ENCODE results near the gene ZNF280A. TPM values are rescaled to one million over a fixed set of nuclear protein-coding genes. Genes with fewer than 3 reads are reported as not detected.

Gene ZNF280A
- total and polyA plus RNA-seq, 8 donors = not detected

- Histone ChIP-seq H3K4me3 (no peak overlapping the region), H3K9me3 (peaks cover 3 to 8% (median 4%) of the 10 kb centered on the region in 4 donors), H3K4me1 (no peaks in the 10 kb centered on the region), H3K36me3 (no peaks in the 10 kb centered on the region), H3K27ac (no peak overlapping the region), H3K27me3 (peaks cover 0 to 29% (median 0%) of the 10 kb centered on the region in 3 donors)
- TF ChIP-seq POLR2A (IDR thresholded peaks at IDR 0.05) = no peak
- no peak for TF ChIP-seq POLR2AphosphoS5 (IDR thresholded peaks at IDR 0.05)
- no peak for TF ChIP-seq EP300 (IDR thresholded peaks at IDR 0.05)
- TF ChIP-seq CTCF (IDR thresholded peaks at IDR 0.05) = no peak
- no peak for DNase-seq
- 70 to 86% (median 78%) methylated on average over 6 of the region's 6 CpGs for WGBS, 5 donors
- intact Hi-C loops (cut with DNase I; ENCODE audit: low total_unique reads) = no loop called here
Measured at GRCh38 chr22:22536515-22536914, 16.4 kb upstream of the ZNF280A start.

GRCh38 chr22:22535662-22536061 is 15.6 kb upstream of the ZNF280A start:
- intact Hi-C loops (cut with DNase I; ENCODE audit: low total_unique reads) = no loop called here
- Histone ChIP-seq H3K4me1 (no peaks in the 10 kb centered on the region), H3K27ac (no peak overlapping the region), H3K36me3 (no peaks in the 10 kb centered on the region), H3K27me3 (peaks cover 0 to 21% (median 0%) of the 10 kb centered on the region in 3 donors), H3K9me3 (peaks cover 3 to 8% (median 4%) of the 10 kb centered on the region in 4 donors), H3K4me3 (no peak overlapping the region)
- no peak for DNase-seq
- TF ChIP-seq POLR2A (IDR thresholded peaks at IDR 0.05) (no peak), POLR2AphosphoS5 (IDR thresholded peaks at IDR 0.05) (no peak), CTCF (IDR thresholded peaks at IDR 0.05) (no peak), EP300 (IDR thresholded peaks at IDR 0.05) (no peak)
- 79 to 85% (median 80%) methylated on average over 3 of the region's 3 CpGs for WGBS, 5 donors

- TF ChIP-seq POLR2A (IDR thresholded peaks at IDR 0.05) (no peak), CTCF (IDR thresholded peaks at IDR 0.05) (no peak), EP300 (IDR thresholded peaks at IDR 0.05) (no peak), POLR2AphosphoS5 (IDR thresholded peaks at IDR 0.05) (no peak)
- intact Hi-C loops (cut with DNase I; ENCODE audit: low total_unique reads) = no loop called here
- Histone ChIP-seq H3K36me3 (no peaks in the 10 kb centered on the region), H3K4me3 (no peak overlapping the region), H3K27ac (no peak overlapping the region), H3K27me3 (peaks cover 0 to 18% (median 0%) of the 10 kb centered on the region in 3 donors), H3K9me3 (peaks cover 0 to 2% (median 0%) of the 10 kb centered on the region in 4 donors), H3K4me1 (no peaks in the 10 kb centered on the region)
- DNase-seq = no peak
- 79 to 88% (median 84%) methylated on average over 9 of the region's 9 CpGs for WGBS, 5 donors
Measured at GRCh38 chr22:22534604-22535415, 14.7 kb upstream of the ZNF280A start.

- no peak for DNase-seq
- 68 to 73% (median 69%) methylated on average over 5 of the region's 5 CpGs for WGBS, 5 donors
Measured at GRCh38 chr22:22533863-22534262, 13.8 kb upstream of the ZNF280A start.

More at GRCh38 chr22:22533863-22534262, 13.8 kb upstream of the ZNF280A start:
- TF ChIP-seq EP300 (IDR thresholded peaks at IDR 0.05) = no peak
- TF ChIP-seq POLR2AphosphoS5 (IDR thresholded peaks at IDR 0.05) = no peak
- no peak for TF ChIP-seq CTCF (IDR thresholded peaks at IDR 0.05)
- TF ChIP-seq POLR2A (IDR thresholded peaks at IDR 0.05) = no peak
- H3K36me3 ChIP-seq = no peaks in the 10 kb centered on the region
- intact Hi-C loops (cut with DNase I; ENCODE audit: low total_unique reads) = no loop called here
- H3K27me3 ChIP-seq = peaks cover 0 to 18% (median 0%) of the 10 kb centered on the region in 3 donors
- H3K27ac ChIP-seq = no peak overlapping the region
- H3K4me3 ChIP-seq = no peak overlapping the region
- H3K9me3 ChIP-seq = no peaks in the 10 kb centered on the region
- H3K4me1 ChIP-seq = no peaks in the 10 kb centered on the region
